ENCODE results near the gene TMEM132C. TPM values are rescaled to one million over a fixed set of nuclear protein-coding genes. Genes with fewer than 3 reads are reported as not detected.

Gene TMEM132C
- total and polyA plus RNA-seq, 2 experiments from 2014 or later = 10.6 to 16.5 TPM

DNA sequence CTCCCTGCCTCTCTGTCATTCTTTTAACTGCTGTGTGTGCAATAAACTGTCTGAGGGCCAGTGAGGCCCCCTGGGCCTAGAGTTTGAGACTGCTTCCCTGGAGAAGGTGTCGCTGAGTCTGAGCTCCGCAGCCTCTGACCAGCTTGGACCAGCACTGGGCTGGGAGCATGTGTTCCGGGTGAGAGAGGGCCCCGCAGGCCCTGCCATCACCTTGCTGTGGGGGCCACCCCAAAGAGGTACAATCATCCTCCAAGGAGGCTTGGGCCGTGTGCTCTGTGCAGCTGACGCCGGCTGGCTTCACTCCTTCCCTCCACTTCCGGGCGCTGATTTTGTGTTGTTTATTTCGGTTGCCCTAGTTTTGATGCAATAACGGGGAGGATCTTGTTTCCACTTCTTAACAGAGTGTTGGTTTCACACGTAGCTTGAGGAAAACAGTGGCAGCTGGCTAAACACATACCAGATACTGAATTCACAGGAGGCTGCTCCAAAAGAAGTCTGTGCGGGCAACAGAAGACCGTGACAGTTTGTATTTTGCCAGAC lies 121.6 kb downstream of the TMEM132C start:
- 47% methylated on average over 14 of the region's 14 CpGs for WGBS (ENCODE audit: low lambda C conversion rate, missing lambda C conversion rate)
- Histone ChIP-seq H3K27me3 (no peaks in the 10 kb centered on the region), H3K36me3 (replicated peaks; ENCODE audit: insufficient read depth, low read depth) (no peaks in the 10 kb centered on the region), H3K4me3 (no peak overlapping the region), H4K20me1 (ENCODE audit: insufficient read depth, poor library complexity, severe bottlenecking) (no peaks in the 10 kb centered on the region), H3K27ac (peak overlapping the region; percentile 1), H3K9me2 (replicated peaks; ENCODE audit: insufficient read depth) (no peaks in the 10 kb centered on the region), H3K4me2 (peak overlapping the region; percentile 4), H3K79me2 (no peaks in the 10 kb centered on the region), H2AFZ (no peak overlapping the region), H3K4me1 (ENCODE audit: insufficient read depth) (peaks cover 12% of the 10 kb centered on the region), H3K9me3 (ENCODE audit: low read depth) (no peaks in the 10 kb centered on the region)
- DNase-seq (ENCODE audit: low spot score) = peak; percentile 22
- TF ChIP-seq, protein P1, sequence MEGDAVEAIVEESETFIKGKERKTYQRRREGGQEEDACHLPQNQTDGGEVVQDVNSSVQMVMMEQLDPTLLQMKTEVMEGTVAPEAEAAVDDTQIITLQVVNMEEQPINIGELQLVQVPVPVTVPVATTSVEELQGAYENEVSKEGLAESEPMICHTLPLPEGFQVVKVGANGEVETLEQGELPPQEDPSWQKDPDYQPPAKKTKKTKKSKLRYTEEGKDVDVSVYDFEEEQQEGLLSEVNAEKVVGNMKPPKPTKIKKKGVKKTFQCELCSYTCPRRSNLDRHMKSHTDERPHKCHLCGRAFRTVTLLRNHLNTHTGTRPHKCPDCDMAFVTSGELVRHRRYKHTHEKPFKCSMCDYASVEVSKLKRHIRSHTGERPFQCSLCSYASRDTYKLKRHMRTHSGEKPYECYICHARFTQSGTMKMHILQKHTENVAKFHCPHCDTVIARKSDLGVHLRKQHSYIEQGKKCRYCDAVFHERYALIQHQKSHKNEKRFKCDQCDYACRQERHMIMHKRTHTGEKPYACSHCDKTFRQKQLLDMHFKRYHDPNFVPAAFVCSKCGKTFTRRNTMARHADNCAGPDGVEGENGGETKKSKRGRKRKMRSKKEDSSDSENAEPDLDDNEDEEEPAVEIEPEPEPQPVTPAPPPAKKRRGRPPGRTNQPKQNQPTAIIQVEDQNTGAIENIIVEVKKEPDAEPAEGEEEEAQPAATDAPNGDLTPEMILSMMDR (IDR thresholded peaks at IDR 0.05; ENCODE audit: poor library complexity) = no peak
- TF ChIP-seq EZH2phosphoT487 (IDR thresholded peaks at IDR 0.05; ENCODE audit: low read depth, severe bottlenecking, unreplicated experiment) = no peak

DNA sequence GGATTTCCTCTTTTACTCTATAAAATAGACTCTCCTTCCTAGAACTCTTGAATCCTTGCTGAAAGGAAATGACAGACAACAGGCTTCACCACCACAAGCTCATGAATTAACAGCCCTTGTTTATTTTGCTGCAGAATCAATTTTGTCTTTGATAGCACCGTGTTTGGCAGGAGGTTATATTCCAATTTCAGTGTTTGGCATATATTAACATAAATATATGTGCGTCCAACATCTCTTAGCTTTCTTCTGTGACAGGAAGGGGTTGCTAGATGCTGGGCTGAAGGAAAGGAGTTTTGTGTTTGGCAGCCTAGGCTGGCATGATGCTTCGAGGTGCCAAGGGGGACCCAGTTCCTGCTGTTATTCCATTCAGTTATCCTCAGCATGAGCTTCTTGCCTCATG lies 126.4 kb downstream of the TMEM132C start:
- H3K36me3 ChIP-seq (replicated peaks; ENCODE audit: insufficient read depth, low read depth) = no peaks in the 10 kb centered on the region
- TF ChIP-seq, protein P1 (IDR thresholded peaks at IDR 0.05; ENCODE audit: poor library complexity) = no peak
- TF ChIP-seq EZH2 (IDR thresholded peaks at IDR 0.05; ENCODE audit: borderline replicate concordance) = no peak
- TF ChIP-seq EZH2phosphoT487 (IDR thresholded peaks at IDR 0.05; ENCODE audit: low read depth, severe bottlenecking, unreplicated experiment) = no peak
- WGBS (ENCODE audit: low lambda C conversion rate, missing lambda C conversion rate) = 90% methylated on average over 3 of the region's 3 CpGs

DNA sequence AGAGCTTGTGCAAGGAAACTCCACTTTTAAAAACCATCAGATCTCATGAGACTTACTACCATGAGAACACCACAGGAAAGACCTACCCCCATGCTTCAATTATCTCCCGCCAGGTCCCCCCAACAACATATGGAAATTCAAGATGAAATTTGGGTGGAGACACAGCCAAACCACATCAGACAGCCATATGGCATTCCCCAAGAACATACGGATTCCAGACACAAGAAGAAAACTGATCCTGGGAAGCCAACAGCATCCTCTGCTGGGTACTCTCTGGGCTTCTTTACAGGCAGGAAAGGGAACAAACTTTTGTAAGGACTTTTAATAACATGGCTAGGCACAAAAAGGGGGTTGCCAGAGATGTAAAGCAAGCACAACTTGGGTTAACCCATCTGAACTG lies 127.2 kb downstream of the TMEM132C start:
- no peaks in the 10 kb centered on the region for H3K9me3 ChIP-seq (ENCODE audit: low read depth)
- WGBS (ENCODE audit: low lambda C conversion rate, missing lambda C conversion rate) = 73% methylated on average over 2 of the region's 2 CpGs

More for the DNA sequence above, 126.4 kb downstream of the TMEM132C start:
- Histone ChIP-seq H2AFZ (no peak overlapping the region), H3K9me2 (replicated peaks; ENCODE audit: insufficient read depth) (no peaks in the 10 kb centered on the region), H3K4me2 (no peak overlapping the region), H3K79me2 (no peaks in the 10 kb centered on the region), H3K4me1 (ENCODE audit: insufficient read depth) (peaks cover 6% of the 10 kb centered on the region), H3K4me3 (no peak overlapping the region), H4K20me1 (ENCODE audit: insufficient read depth, poor library complexity, severe bottlenecking) (no peaks in the 10 kb centered on the region), H3K27me3 (no peaks in the 10 kb centered on the region), H3K27ac (no peak overlapping the region), H3K9me3 (ENCODE audit: low read depth) (no peaks in the 10 kb centered on the region)
- DNase-seq (ENCODE audit: low spot score) = no peak

More for the DNA sequence above, 127.2 kb downstream of the TMEM132C start:
- Histone ChIP-seq H3K4me1 (ENCODE audit: insufficient read depth) (no peaks in the 10 kb centered on the region), H3K36me3 (replicated peaks; ENCODE audit: insufficient read depth, low read depth) (no peaks in the 10 kb centered on the region), H3K27me3 (no peaks in the 10 kb centered on the region), H2AFZ (no peak overlapping the region), H3K4me3 (no peak overlapping the region), H3K9me2 (replicated peaks; ENCODE audit: insufficient read depth) (no peaks in the 10 kb centered on the region), H3K4me2 (no peak overlapping the region), H3K79me2 (no peaks in the 10 kb centered on the region), H3K27ac (no peak overlapping the region), H4K20me1 (ENCODE audit: insufficient read depth, poor library complexity, severe bottlenecking) (no peaks in the 10 kb centered on the region)
- DNase-seq (ENCODE audit: low spot score) = no peak
- TF ChIP-seq EZH2 (IDR thresholded peaks at IDR 0.05; ENCODE audit: borderline replicate concordance) (no peak), EZH2phosphoT487 (IDR thresholded peaks at IDR 0.05; ENCODE audit: low read depth, severe bottlenecking, unreplicated experiment) (no peak)
- TF ChIP-seq, protein P1 (IDR thresholded peaks at IDR 0.05; ENCODE audit: poor library complexity) = no peak
